Neutrophil (primary cell): ENCODE results near the gene ZNF747.

Experiments used
- H3K27ac ChIP-seq: fragments of 200-600 bp; sonication (generic); 2 replicates; pipeline ENCODE4 v1.5.1; 2016; ENCODE audit warnings: mild to moderate bottlenecking, moderate library complexity
- H3K27me3 ChIP-seq: fragments of 200-600 bp; sonication (generic); 2 replicates; pipeline ENCODE4 v1.6.0; 2016; ENCODE audit warnings: mild to moderate bottlenecking
- H3K36me3 ChIP-seq: fragments of 200-600 bp; sonication (generic); 2 replicates; pipeline ENCODE4 v1.5.1; 2017
- H3K4me1 ChIP-seq, 2 experiments: fragments of 200-600 bp in 1 of 2; sonication (generic) in 1 of 2; 1 replicate in 1 of 2; 2 replicates in 1 of 2; pipeline versions ENCODE4 v1.5.1 to v1.6.1; 2013 to 2016; ENCODE audit warnings: low read depth in 1 of 2, low read length in 1 of 2, mild to moderate bottlenecking in 1 of 2, moderate library complexity in 1 of 2; ENCODE audit not compliant: control insufficient read depth in 1 of 2, insufficient read depth in 1 of 2
- H3K4me3 ChIP-seq, 2 experiments: fragments of 200-600 bp in 1 of 2; sonication (generic) in 1 of 2; 1 replicate in 1 of 2; 2 replicates in 1 of 2; pipeline ENCODE4 v1.5.1; 2013 to 2016; ENCODE audit warnings: low read depth in 1 of 2, low read length in 1 of 2, mild to moderate bottlenecking in 1 of 2, moderate library complexity in 1 of 2
- H3K9me3 ChIP-seq: fragments of 200-600 bp; sonication (generic); 2 replicates; pipeline ENCODE4 v1.5.1; 2016
- CTCF ChIP-seq: fragments of 200-600 bp; sonication (generic); IDR thresholded peaks from 2 replicates; pipeline ENCODE4 v1.5.1; 2016; ENCODE audit warnings: antibody characterized with exemption

The ZNF747 gene

GRCh38 chr16:30534368-30535105 is at the start of gene ZNF747:
ZNF747 (minus strand) TSS chr16:30534858; CDS start chr16:30534679, 179 bp downstream.
- peak; percentile 27 for TF ChIP-seq CTCF
- peaks cover 27 to 28% of the 10 kb centered on the region in 2 experiments for H3K4me1 ChIP-seq
- H3K4me3 ChIP-seq = peak within 1 kb of the TSS; percentile 84 to 94
- no peaks in the 10 kb centered on the region for H3K9me3 ChIP-seq
- H3K27me3 ChIP-seq = no peaks in the 10 kb centered on the region
- H3K27ac ChIP-seq = peak within 1 kb of the TSS; percentile 89
- H3K36me3 ChIP-seq = peaks cover 11% of the 10 kb centered on the region

- peaks cover 16% of the 10 kb centered on the region for H3K36me3 ChIP-seq
- H3K27ac ChIP-seq = no peak overlapping the region
- TF ChIP-seq CTCF = no peak
- no peaks in the 10 kb centered on the region for H3K9me3 ChIP-seq
- no peaks in the 10 kb centered on the region for H3K27me3 ChIP-seq
- H3K4me1 ChIP-seq = peaks cover 14 to 16% of the 10 kb centered on the region in 2 experiments
- no peak overlapping the region for H3K4me3 ChIP-seq
Observed at GRCh38 chr16:30582611-30583340, 48.1 kb upstream of the ZNF747 start.

- peaks cover 16% of the 10 kb centered on the region for H3K36me3 ChIP-seq
- H3K27ac ChIP-seq = no peak overlapping the region
Observed at GRCh38 chr16:30581457-30581856, 46.8 kb upstream of the ZNF747 start.

GRCh38 chr16:30574678-30575077 is 40.0 kb upstream of the ZNF747 start:
- no peaks in the 10 kb centered on the region for H3K27me3 ChIP-seq
- H3K4me1 ChIP-seq = peaks cover 24 to 25% of the 10 kb centered on the region in 2 experiments
- no peak overlapping the region for H3K27ac ChIP-seq
- no peak for TF ChIP-seq CTCF
- no peak overlapping the region for H3K4me3 ChIP-seq
- H3K9me3 ChIP-seq = no peaks in the 10 kb centered on the region
- peaks cover 5% of the 10 kb centered on the region for H3K36me3 ChIP-seq

More at GRCh38 chr16:30581457-30581856, 46.8 kb upstream of the ZNF747 start:
- Histone ChIP-seq H3K4me3 (no peak overlapping the region), H3K27me3 (no peaks in the 10 kb centered on the region), H3K4me1 (peaks cover 14 to 16% of the 10 kb centered on the region in 2 experiments), H3K9me3 (no peaks in the 10 kb centered on the region)
- TF ChIP-seq CTCF = no peak

- H3K27me3 ChIP-seq = no peaks in the 10 kb centered on the region
- peak within 1 kb of the TSS; percentile 91 for H3K27ac ChIP-seq
- H3K4me1 ChIP-seq = peaks cover 31 to 42% of the 10 kb centered on the region in 2 experiments
- no peaks in the 10 kb centered on the region for H3K9me3 ChIP-seq
- H3K4me3 ChIP-seq = peak within 1 kb of the TSS; percentile 83 to 97
- peak; percentile 34 for TF ChIP-seq CTCF
- no peaks in the 10 kb centered on the region for H3K36me3 ChIP-seq
Observed at GRCh38 chr16:30571445-30572322, 37.0 kb upstream of the ZNF747 start, which contains the start of gene ZNF688. ZNF688 (minus strand) TSS chr16:30571714; CDS start chr16:30571629, 85 bp downstream.
